Measurements from ENCODE around the gene GZMM. TPM values are rescaled to one million over a fixed set of nuclear protein-coding genes. Genes with fewer than 3 reads are reported as not detected.

Gene GZMM
- total RNA-seq, 4 donors from 2014 or later = 0.78 to 1.9 TPM; not detected in 2

DNA sequence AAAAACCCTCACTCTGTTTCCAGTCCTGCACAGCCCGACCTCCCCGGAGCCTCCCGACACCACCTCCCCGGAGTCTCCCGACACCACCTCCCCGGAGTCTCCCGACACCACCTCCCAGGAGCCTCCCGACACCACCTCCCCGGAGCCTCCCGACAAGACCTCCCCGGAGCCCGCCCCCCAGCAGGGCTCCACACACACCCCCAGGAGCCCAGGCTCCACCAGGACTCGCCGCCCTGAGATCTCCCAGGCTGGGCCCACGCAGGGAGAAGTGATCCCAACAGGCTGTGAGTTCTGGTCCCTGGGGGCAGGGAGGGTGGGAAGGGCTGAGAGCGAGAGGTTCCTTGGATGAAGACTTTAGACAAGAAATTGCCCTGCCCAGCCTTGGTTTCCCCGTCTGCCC is 42.2 kb upstream of the GZMM start:
- intact Hi-C loops (cut with DNase I) = no loop called here
- Histone ChIP-seq H3K4me3 (replicated peaks in 1 of 3) (no peak overlapping the region), H3K4me1 (peaks cover 5 to 16% of the 10 kb centered on the region in 2 donors), H3K36me3 (no peaks in the 10 kb centered on the region), H3K9me3 (no peaks in the 10 kb centered on the region), H3K27ac (no peak overlapping the region), H3K27me3 (peaks cover 19% of the 10 kb centered on the region)
- WGBS, 2 donors = 77 to 89% methylated on average over 13 to 17 of the region's 17 CpGs
- TF ChIP-seq POLR2A (IDR thresholded peaks at IDR 0.05) = no peak
- no peak for DNase-seq

- Histone ChIP-seq H3K27ac (no peak overlapping the region), H3K9me3 (no peaks in the 10 kb centered on the region), H3K4me3 (replicated peaks in 1 of 3) (no peak overlapping the region), H3K4me1 (peaks cover 14 to 16% of the 10 kb centered on the region in 2 donors), H3K36me3 (no peaks in the 10 kb centered on the region), H3K27me3 (no peaks in the 10 kb centered on the region)
- intact Hi-C loops (cut with DNase I) = no loop called here
- TF ChIP-seq POLR2A (IDR thresholded peaks at IDR 0.05) = no peak
- DNase-seq = no peak
- 87 to 90% methylated on average over 7 to 11 of the region's 14 CpGs for WGBS, 2 donors
These were observed 39.2 kb upstream of the GZMM start for GRCh38 chr19:504616-505015.

DNA sequence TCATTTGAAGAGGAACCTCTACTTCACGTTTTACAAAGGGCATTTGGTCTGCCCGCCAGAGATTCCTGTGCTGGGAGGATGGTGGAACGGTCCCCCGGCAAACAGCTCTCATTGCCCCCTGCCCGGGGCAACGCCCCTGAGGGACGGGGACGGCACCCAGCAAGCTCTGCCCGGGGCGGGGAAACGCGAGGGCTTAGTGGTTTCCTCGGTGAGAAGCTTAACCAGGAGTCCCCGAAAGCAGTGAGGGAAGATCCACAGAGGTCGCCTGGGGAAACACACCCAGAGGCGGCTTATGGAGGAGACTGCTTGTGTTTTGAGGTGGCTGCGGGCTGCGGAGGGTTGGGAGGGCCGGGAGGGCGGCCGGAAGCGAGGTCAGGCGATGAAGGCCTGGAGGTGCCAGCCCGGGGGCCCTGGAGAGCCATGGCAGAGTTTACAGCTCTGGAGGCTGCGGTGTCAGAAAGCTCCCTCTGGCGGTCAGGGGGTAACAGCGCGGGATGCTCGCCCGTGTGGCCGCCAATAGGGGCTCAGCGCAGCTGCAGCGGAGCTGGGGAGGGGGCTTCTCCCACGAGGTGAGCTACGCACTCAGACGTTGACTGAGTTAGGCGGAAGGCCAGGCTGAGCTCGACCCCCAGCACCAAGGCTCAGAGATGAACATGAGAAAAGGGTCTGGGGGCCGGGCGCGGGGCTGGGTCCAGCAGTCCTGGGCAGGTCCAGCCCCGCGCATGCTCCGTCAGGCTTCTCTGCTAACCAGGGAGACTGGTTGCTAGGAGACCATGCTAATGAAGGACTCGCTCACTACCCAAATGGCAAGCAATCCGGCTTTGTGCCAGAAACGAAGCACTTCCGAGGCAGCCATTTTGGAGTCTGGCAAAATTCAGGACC is 37.2 kb upstream of the GZMM start:
- DNase-seq = peak; percentile 100
- no peaks in the 10 kb centered on the region for H3K27me3 ChIP-seq
- TF ChIP-seq POLR2A (IDR thresholded peaks at IDR 0.05) = no peak
- TF ChIP-seq, protein P1, sequence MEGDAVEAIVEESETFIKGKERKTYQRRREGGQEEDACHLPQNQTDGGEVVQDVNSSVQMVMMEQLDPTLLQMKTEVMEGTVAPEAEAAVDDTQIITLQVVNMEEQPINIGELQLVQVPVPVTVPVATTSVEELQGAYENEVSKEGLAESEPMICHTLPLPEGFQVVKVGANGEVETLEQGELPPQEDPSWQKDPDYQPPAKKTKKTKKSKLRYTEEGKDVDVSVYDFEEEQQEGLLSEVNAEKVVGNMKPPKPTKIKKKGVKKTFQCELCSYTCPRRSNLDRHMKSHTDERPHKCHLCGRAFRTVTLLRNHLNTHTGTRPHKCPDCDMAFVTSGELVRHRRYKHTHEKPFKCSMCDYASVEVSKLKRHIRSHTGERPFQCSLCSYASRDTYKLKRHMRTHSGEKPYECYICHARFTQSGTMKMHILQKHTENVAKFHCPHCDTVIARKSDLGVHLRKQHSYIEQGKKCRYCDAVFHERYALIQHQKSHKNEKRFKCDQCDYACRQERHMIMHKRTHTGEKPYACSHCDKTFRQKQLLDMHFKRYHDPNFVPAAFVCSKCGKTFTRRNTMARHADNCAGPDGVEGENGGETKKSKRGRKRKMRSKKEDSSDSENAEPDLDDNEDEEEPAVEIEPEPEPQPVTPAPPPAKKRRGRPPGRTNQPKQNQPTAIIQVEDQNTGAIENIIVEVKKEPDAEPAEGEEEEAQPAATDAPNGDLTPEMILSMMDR (IDR thresholded peaks at IDR 0.05) = peak; percentile 90 to 98 (median 98)
- H3K27ac ChIP-seq = peak overlapping the region; percentile 77 to 87 (median 86)
- no peaks in the 10 kb centered on the region for H3K9me3 ChIP-seq
- peaks cover 14 to 16% of the 10 kb centered on the region in 2 donors for H3K4me1 ChIP-seq
- H3K36me3 ChIP-seq = no peaks in the 10 kb centered on the region
- 2 to 5% methylated on average over 24 to 45 of the region's 48 CpGs for WGBS, 2 donors
- H3K4me3 ChIP-seq (replicated peaks in 1 of 3) = peak overlapping the region in 1 of 3 donors; percentile 69
- intact Hi-C loops (cut with DNase I) = no loop called here

DNA sequence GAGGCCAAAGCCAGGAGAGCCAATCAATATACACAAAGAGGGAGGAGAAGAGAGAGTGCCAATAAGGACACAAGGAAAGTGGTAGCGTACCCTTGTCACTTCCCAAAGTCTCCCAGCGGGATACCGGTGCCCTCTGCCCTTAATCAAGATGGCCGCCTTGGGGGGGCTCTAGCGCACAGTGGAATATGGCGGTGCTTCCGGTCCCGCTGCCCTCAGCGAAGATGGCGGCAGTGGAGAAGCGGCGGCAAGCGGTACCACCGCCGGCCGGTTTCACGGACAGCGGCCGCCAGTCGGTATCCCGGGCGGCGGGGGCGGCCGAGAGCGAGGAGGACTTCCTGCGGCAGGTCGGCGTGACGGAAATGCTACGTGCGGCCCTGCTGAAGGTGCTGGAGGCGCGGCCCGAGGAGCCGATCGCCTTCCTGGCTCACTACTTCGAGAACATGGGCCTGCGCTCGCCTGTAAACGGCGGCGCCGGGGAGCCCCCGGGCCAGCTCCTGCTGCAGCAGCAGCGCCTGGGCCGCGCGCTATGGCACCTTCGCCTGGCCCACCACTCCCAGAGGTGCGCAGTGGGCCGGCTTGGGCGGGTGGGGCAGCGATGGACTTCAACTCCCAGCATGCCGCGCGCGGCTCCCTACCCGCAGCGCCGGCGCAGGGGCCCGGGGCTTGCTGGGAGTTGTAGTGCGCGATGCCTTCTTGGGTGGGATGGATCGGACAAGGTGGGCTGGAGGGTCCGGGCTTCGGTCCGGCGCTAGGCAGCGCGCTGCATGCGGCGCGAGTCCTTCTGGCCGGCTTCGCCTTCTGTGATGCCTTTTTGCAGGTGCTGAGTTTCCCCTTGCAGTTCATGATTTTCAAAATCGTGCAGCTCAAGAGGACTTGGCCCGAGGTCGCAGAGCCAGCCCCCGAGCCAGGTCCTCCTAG is 36.3 kb upstream of the GZMM start, which contains the start of gene TPGS1:
Gene TPGS1 (plus strand): TSS at position 212 of the 918 bp plus-strand sequence. CDS start 10 bp downstream, at position 222.
- peak within 1 kb of the TSS; percentile 69 to 99 (median 84) for H3K4me3 ChIP-seq (replicated peaks in 1 of 3)
- TF ChIP-seq, protein P1 (IDR thresholded peaks at IDR 0.05) = peak in 1 of 6 experiments; percentile 26
- TF ChIP-seq POLR2A (IDR thresholded peaks at IDR 0.05) = peak in 1 of 2 donors; percentile 36
- intact Hi-C loops (cut with DNase I) = no loop called here
- peak; percentile 63 to 71 for DNase-seq
- no peaks in the 10 kb centered on the region for H3K36me3 ChIP-seq
- H3K4me1 ChIP-seq = peaks cover 20 to 22% of the 10 kb centered on the region in 2 donors
- no peaks in the 10 kb centered on the region for H3K27me3 ChIP-seq
- H3K27ac ChIP-seq = peak within 1 kb of the TSS; percentile 77 to 87 (median 86)
- no peaks in the 10 kb centered on the region for H3K9me3 ChIP-seq
- WGBS, 2 donors = 1 to 2% methylated on average over 12 to 33 of the region's 81 CpGs

GRCh38 chr19:508204-509150 is 35.4 kb upstream of the GZMM start:
- peaks cover 24 to 29% of the 10 kb centered on the region in 2 donors for H3K4me1 ChIP-seq
- intact Hi-C loops (cut with DNase I) = no loop called here

More at GRCh38 chr19:508204-509150, 35.4 kb upstream of the GZMM start:
- TF ChIP-seq, protein P1 (IDR thresholded peaks at IDR 0.05) = no peak
- TF ChIP-seq POLR2A (IDR thresholded peaks at IDR 0.05) = no peak
- Histone ChIP-seq H3K27ac (no peak overlapping the region), H3K4me3 (replicated peaks in 1 of 3) (peak overlapping the region; percentile 69 to 99 (median 84)), H3K36me3 (no peaks in the 10 kb centered on the region), H3K9me3 (no peaks in the 10 kb centered on the region), H3K27me3 (no peaks in the 10 kb centered on the region)
- no peak for DNase-seq
- WGBS, 2 donors = 59 to 67% methylated on average over 29 to 31 of the region's 32 CpGs

All from thyroid gland (tissue), 4 donors.